HFFc6 (cell line): ENCODE data around the gene NRG2. TPM values are rescaled to one million over a fixed set of nuclear protein-coding genes. Genes with fewer than 3 reads are reported as not detected.

ENCODE experiments used
- DNase-seq: peaks from one replicate; pipeline ENCODE4 v3.0.0-alpha.2; 2018
- H3K27ac Mint-ChIP-seq: 2 replicates; pipeline ENCODE4 v1.8.0; 2020; ENCODE audit warnings: mild to moderate bottlenecking, mixed read lengths
- H3K27me3 Mint-ChIP-seq: 2 replicates; pipeline ENCODE4 v1.8.0; 2021; ENCODE audit warnings: mild to moderate bottlenecking, moderate library complexity, mixed read lengths; ENCODE audit not compliant: insufficient read depth
- H3K36me3 Mint-ChIP-seq: 2 replicates; pipeline ENCODE4 v1.8.0; 2021; ENCODE audit warnings: low read depth, mixed read lengths
- H3K4me1 Mint-ChIP-seq: 2 replicates; pipeline ENCODE4 v1.8.0; 2020; ENCODE audit warnings: low read depth, mixed read lengths
- H3K4me3 Mint-ChIP-seq: 2 replicates; pipeline ENCODE4 v1.8.0; 2020; ENCODE audit warnings: mild to moderate bottlenecking, moderate library complexity, mixed read lengths
- H3K9me3 Mint-ChIP-seq: 2 replicates; pipeline ENCODE4 v1.8.0; 2020; ENCODE audit warnings: mild to moderate bottlenecking, mixed read lengths
- CTCF ChIP-seq: fragments of 200-600 bp; sonication (generic); IDR thresholded peaks from 2 replicates; pipeline ENCODE4 v1.5.0; 2021; ENCODE audit warnings: antibody characterized with exemption, mild to moderate bottlenecking
- total RNA-seq, 6 experiments: library from RNA; stranded (reverse); fragmentation: NEBNext Ultra II Directional; extraction: Animal tissue kit (Norgen Biotek cat#: 25700); gene quantifications; 2 replicates in 1 of 6; 3 replicates in 5 of 6; pipeline ENCODE4 v1.2.3, GENCODE V29; 2021

NRG2 gene
- total RNA-seq, 6 experiments from 2014 or later = 0.11 to 0.35 (median 0.19) TPM; not detected in 1

GRCh38 chr5:140018517-140018916, 24.6 kb downstream of the NRG2 start:
- no peak for DNase-seq
- Mint-ChIP-seq H3K27ac (no peak overlapping the region), H3K4me3 (no peak overlapping the region), H3K9me3 (no peaks in the 10 kb centered on the region), H3K36me3 (no peaks in the 10 kb centered on the region), H3K27me3 (peaks cover 7% of the 10 kb centered on the region; the same call in 1 of the 2 replicates), H3K4me1 (no peaks in the 10 kb centered on the region)
- TF ChIP-seq CTCF = no peak

- no peaks in the 10 kb centered on the region for H3K4me1 Mint-ChIP-seq
- no peaks in the 10 kb centered on the region for H3K9me3 Mint-ChIP-seq
- no peak for DNase-seq
- no peaks in the 10 kb centered on the region for H3K36me3 Mint-ChIP-seq
- no peak for TF ChIP-seq CTCF
- no peak overlapping the region for H3K4me3 Mint-ChIP-seq
- H3K27me3 Mint-ChIP-seq = peaks cover 7% of the 10 kb centered on the region; the same call in 1 of the 2 replicates
- no peak overlapping the region for H3K27ac Mint-ChIP-seq
Measured at GRCh38 chr5:140018096-140018481, 25.0 kb downstream of the NRG2 start.

GRCh38 chr5:140017397-140018095, 25.6 kb downstream of the NRG2 start:
- Mint-ChIP-seq H3K4me1 (no peaks in the 10 kb centered on the region), H3K4me3 (no peak overlapping the region), H3K36me3 (no peaks in the 10 kb centered on the region), H3K27me3 (peaks cover 7% of the 10 kb centered on the region; the same call in 1 of the 2 replicates), H3K9me3 (no peaks in the 10 kb centered on the region), H3K27ac (no peak overlapping the region)
- DNase-seq = no peak
- TF ChIP-seq CTCF = no peak

- no peak for DNase-seq
- Mint-ChIP-seq H3K4me1 (no peaks in the 10 kb centered on the region), H3K36me3 (no peaks in the 10 kb centered on the region), H3K9me3 (no peaks in the 10 kb centered on the region), H3K4me3 (no peak overlapping the region), H3K27ac (no peak overlapping the region), H3K27me3 (peaks cover 7% of the 10 kb centered on the region; the same call in 1 of the 2 replicates)
- TF ChIP-seq CTCF = no peak
Measured at GRCh38 chr5:140015706-140016105, 27.4 kb downstream of the NRG2 start.

GRCh38 chr5:140014751-140015150, 28.3 kb downstream of the NRG2 start:
- Mint-ChIP-seq H3K4me3 (no peak overlapping the region), H3K27me3 (peaks cover 8% of the 10 kb centered on the region), H3K4me1 (no peaks in the 10 kb centered on the region), H3K9me3 (no peaks in the 10 kb centered on the region), H3K36me3 (no peaks in the 10 kb centered on the region), H3K27ac (no peak overlapping the region)
- TF ChIP-seq CTCF = no peak
- DNase-seq = no peak
